ENCODE data around the gene LY86. TPM values are rescaled to one million over a fixed set of nuclear protein-coding genes. Genes with fewer than 3 reads are reported as not detected.

The LY86 gene
- total and polyA plus RNA-seq, 7 donors: 0.18 to 1.3 (median 0.42) TPM

DNA sequence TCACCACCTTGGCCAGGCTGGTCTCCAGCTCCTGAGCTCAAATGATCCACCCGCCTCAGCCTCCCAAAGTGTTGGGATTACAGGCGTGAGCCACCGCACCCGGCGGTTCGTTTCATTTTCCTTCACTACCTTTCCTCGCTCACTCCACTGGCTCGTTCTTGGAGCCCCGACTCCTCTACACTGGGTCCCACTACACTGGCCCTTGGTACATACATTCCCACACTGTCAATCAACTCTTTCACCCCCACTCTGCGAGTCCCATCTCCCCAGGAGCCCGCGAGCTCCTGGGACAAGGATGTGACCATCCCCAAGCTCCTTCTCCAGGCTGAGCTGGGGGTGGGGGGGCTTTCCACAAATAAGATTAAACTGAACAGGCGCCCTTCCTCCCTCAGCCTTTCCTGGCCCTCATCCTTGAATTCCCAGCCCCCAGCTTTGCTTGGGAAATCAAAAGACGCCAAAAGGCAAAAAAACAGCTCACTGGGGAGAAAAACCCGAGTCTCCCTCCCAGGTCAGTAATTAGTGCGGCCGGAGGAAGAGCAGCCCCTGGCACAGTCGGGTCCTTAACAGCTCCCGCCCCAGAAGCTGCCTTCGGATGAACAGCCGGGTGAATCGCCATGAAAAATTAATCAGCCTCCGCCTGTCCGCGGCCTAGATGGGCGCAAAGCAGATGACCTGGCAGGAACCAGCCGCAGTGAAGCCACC lies 42.8 kb upstream of the LY86 start:
- Histone ChIP-seq H3K4me1 (peaks cover 7% of the 10 kb centered on the region), H3K36me3 (ENCODE audit: insufficient read depth in 1 of 2, low read depth in 1 of 2) (no peaks in the 10 kb centered on the region), H3K4me3 (peak overlapping the region; percentile 64), H3K27me3 (ENCODE audit: insufficient read depth in 3 of 3, low read length in 2 of 3) (peaks cover 0 to 48% (median 2%) of the 10 kb centered on the region in 3 donors), H3K27ac (no peak overlapping the region), H3K9me3 (no peaks in the 10 kb centered on the region)
- TF ChIP-seq CTCF (IDR thresholded peaks at IDR 0.05): no peak
- ATAC-seq (peak in 1 of 4 donors; percentile 19), DNase-seq (no peak)
- intact Hi-C loops (cut with DNase I): loop anchor here in 1 of 2 donors (10.0 kb wide), 2 partner anchors 491 to 1401 kb away; no protein-coding TSS in a partner anchor
- WGBS, 3 donors: 42 to 45% (median 42%) methylated on average over 27 of the region's 27 CpGs

DNA sequence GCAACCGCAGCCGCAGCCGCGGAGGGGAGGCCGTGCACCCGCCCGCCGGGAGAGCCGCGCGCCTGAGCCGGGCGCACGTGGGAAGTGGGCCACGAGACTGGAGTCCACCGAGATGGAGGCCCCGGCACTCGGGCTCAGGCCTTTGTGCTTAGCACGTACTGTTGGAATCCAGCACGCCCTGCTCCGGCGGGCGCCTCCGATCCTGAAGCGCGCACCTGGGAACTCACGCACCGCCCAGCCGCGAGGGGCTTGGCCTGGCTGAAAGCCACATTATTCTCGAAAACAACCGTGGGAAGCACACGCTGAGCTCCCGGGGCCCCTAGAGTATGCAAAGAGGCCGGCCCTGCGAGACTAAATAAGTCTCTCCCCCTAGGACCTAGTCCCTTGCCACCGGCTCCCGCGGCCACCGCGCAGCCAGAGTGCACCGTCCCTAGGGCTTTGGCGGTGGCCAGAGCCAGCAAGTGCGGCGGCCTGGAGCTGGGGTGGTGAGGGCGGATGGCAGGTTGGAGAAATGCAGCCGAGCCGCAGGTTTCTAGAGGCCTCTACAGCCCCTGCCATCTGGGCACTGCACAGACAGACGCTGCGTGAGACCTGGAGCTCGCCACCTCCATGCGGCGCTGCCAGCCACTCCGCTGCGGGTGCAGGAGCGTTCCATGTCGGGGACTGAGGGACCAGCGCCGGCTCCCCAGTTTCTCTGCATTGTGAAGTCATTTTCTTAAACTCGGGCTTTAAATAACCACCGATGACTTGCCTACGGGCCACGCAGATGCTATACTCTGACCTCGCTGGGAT lies 42.0 kb upstream of the LY86 start:
- peak overlapping the region; percentile 64 for H3K4me3 ChIP-seq
- DNase-seq (peak; percentile 41 to 68), ATAC-seq (peak; percentile 56 to 80 (median 64))
- peaks cover 7% of the 10 kb centered on the region for H3K4me1 ChIP-seq
- WGBS, 3 donors: 0 to 1% (median 0%) methylated on average over 61 to 64 of the region's 64 CpGs
- H3K27ac ChIP-seq: peak overlapping the region; percentile 6
- H3K36me3 ChIP-seq (ENCODE audit: insufficient read depth in 1 of 2, low read depth in 1 of 2): no peaks in the 10 kb centered on the region
- intact Hi-C loops (cut with DNase I): loop anchor here in 1 of 2 donors (10.0 kb wide), 2 partner anchors 492 to 1402 kb away; no protein-coding TSS in a partner anchor
- H3K9me3 ChIP-seq: no peaks in the 10 kb centered on the region
- TF ChIP-seq CTCF (IDR thresholded peaks at IDR 0.05): no peak
- peaks cover 0 to 45% (median 2%) of the 10 kb centered on the region in 3 donors for H3K27me3 ChIP-seq (ENCODE audit: insufficient read depth in 3 of 3, low read length in 2 of 3)

DNA sequence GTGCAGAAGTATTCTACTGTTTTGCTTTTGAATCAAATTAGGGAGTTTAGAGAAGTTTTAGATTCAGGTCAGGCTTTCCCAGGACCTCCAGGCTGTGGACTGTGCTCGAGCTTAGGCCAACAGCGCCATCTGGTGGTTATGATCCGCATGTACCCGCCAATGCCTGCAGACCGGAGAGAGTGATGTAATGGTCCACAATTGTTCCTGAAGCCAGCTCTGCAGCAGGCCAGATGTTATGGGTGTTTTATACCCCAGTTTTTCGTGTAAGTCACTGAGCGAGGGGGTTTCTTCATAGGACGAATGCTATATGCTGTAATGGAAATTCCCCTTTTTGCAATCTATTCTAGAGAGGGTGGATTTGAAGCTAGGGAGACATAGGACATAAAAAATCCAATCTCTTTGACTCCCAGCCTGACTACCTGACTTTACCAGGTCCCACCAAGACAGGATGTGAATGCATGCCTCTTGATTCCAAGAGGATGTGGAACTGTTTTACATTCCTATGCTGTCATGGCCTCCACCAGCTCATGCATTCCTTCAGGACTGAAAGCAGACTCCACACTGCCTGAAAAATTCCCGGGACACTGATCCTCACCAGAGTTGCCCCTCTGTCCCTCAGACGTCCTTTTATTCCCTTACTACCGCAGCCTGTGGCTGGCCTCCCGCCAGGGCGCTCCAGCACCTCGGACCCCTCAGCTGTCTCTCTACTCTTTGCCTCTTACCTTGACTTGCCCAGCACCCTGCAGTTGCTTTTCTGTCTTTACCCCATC lies 41.2 kb upstream of the LY86 start:
- ATAC-seq (peak; percentile 93 to 98 (median 96)), DNase-seq (peak; percentile 85 to 90)
- Histone ChIP-seq H3K4me3 (peak overlapping the region; percentile 64), H3K4me1 (peaks cover 7% of the 10 kb centered on the region), H3K9me3 (no peaks in the 10 kb centered on the region), H3K36me3 (ENCODE audit: insufficient read depth in 1 of 2, low read depth in 1 of 2) (no peaks in the 10 kb centered on the region), H3K27ac (peak overlapping the region; percentile 6), H3K27me3 (ENCODE audit: insufficient read depth in 3 of 3, low read length in 2 of 3) (peaks cover 2 to 42% (median 3%) of the 10 kb centered on the region in 3 donors)
- intact Hi-C loops (cut with DNase I): loop anchor here in 1 of 2 donors (10.0 kb wide), 2 partner anchors 492 to 1402 kb away; no protein-coding TSS in a partner anchor
- peak; percentile 92 for TF ChIP-seq CTCF (IDR thresholded peaks at IDR 0.05)
- 11 to 14% (median 12%) methylated on average over 14 of the region's 14 CpGs for WGBS, 3 donors

- H3K9me3 ChIP-seq: no peaks in the 10 kb centered on the region
- DNase-seq (no peak), ATAC-seq (no peak)
- WGBS, 3 donors: 64 to 70% (median 67%) methylated on average over 7 of the region's 7 CpGs
- H3K36me3 ChIP-seq (ENCODE audit: insufficient read depth in 1 of 2, low read depth in 1 of 2): no peaks in the 10 kb centered on the region
- no peak for TF ChIP-seq CTCF (IDR thresholded peaks at IDR 0.05)
- peaks cover 0 to 3% (median 0%) of the 10 kb centered on the region in 3 donors for H3K27me3 ChIP-seq (ENCODE audit: insufficient read depth in 3 of 3, low read length in 2 of 3)
- H3K27ac ChIP-seq: no peak overlapping the region
- H3K4me1 ChIP-seq: no peaks in the 10 kb centered on the region
- intact Hi-C loops (cut with DNase I): loop anchor here in 1 of 2 donors (10.0 kb wide), 1 partner anchor 689 kb away; no protein-coding TSS in a partner anchor
- no peak overlapping the region for H3K4me3 ChIP-seq
These were observed 32.3 kb upstream of the LY86 start for GRCh38 chr6:6556161-6556737.

All from psoas muscle (tissue), 8 donors.